ENCODE measurements around the gene DKKL1. TPM values are rescaled to one million over a fixed set of nuclear protein-coding genes. Genes with fewer than 3 reads are reported as not detected.

The DKKL1 gene
- total RNA-seq, 1 donor from 2014 or later: 2.2 TPM

DNA sequence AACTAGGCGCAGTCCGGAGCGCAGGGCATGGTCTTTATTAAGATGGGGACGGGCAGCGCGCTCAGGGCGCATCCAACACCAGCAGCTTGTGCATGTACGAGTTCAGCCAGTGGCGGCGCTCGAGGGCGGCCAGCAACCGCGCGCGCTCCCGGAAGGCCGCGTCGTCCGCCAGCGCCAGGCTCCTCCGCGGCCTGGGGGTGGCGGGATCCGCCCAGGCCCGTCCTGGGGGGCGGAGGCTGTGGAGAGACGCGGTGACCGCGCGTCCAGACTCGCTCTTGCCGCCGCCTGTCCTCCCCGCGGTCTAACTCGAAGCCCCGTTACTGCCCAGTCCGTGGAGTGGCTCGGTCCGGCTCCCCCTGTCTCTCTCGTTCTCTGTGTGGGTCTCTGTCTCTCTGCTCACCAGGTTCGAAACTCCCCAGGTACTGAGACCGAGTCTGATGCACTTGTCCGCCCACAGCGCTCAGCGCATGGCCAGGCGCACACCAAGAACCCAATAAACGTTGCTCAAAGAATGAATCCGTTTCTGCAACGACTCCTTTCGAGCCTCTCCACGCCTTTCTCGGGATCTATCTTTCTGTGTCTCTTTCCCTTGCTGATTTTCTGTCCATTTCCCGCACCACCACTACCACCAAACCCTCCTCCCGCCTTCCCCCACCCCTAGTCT is 58.9 kb downstream of the DKKL1 start:
- DNase-seq: peak; percentile 8

DNA sequence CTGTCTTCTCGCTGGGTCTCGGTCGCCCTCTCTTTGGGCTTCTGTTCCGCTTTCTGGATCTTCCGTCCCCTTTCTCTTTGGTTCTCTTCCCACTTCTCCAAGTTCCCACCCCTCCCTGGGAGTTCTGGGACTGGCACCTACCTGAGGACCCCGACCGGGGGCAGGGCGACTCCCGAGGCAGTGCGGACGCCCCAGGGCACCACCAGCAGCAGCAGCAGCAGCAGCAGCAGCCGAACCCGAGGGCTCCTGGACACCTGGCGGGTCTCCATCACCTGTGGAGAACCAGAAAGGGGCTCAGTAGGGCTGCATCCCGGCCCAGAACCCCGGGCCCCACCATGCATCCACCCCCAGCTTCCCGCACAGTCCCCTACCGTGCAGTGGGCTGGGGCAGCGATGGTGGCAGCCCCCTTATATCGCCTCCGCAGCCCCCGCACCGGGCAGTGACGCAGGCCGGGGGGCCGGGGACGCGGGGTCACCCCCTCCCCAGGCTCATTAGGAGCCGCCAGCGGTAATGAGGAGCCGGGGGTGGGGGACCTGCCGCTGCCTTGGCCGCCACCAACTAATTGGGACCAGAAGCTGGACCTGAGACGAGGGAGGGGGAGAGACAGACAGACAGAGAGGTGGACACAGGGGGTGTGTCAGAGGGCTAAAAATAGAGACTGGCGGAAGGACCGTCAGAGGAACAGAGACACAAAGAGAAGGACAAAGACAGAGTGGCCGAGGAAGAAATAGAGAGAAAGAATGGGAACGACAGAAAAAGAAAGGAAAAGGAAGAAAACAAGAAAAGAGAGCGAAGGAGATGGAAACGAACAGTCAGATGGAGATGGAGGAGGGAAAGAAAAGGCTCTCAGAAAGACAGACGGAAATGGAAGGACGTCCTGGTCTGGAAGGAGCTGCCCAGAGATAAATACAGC is 59.7 kb downstream of the DKKL1 start, which contains the start of gene PTH2:
Gene PTH2 (minus strand): TSS at position 371 of the 914 bp plus-strand sequence. CDS start 102 bp downstream, at position 269.
- DNase-seq: no peak

DNA sequence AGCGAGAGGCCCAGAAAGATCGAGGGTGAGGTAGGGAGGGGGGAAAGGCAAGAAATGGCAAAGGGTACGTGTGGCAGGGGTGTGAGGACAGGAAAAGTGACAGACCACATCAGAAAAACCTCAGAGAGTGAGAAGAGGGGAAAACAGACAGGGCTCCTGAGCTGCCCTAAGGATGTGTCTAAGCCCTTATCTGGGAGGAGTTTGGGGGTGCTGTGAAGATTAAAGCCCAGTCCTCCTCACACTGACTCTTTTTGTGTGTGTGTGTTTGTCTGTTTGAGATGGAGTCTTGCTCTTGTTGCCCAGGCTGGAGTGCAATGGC is 60.3 kb downstream of the DKKL1 start:
- no peak for DNase-seq

Other genes with a start within 250 kb of the DKKL1 start
- 28.7 TPM for gene LIN7B, start 249.5 kb upstream of the DKKL1 start, total RNA-seq
- 0.47 TPM for gene C19orf73, start 244.7 kb upstream of the DKKL1 start, total RNA-seq
- gene PPFIA3, start 244.3 kb upstream of the DKKL1 start, total RNA-seq: 35.9 TPM
- gene HRC, start 208.5 kb upstream of the DKKL1 start, total RNA-seq: 0.47 TPM
- 4.7 TPM for gene TRPM4, start 206.1 kb upstream of the DKKL1 start, total RNA-seq
- gene SLC6A16, start 38.7 kb upstream of the DKKL1 start, total RNA-seq: not detected
- gene CD37, start 28.5 kb upstream of the DKKL1 start, total RNA-seq: 1.1 TPM
- 10.0 TPM for gene TEAD2, start 1.5 kb upstream of the DKKL1 start, total RNA-seq
- gene KASH5, start 24.4 kb downstream of the DKKL1 start, total RNA-seq: not detected
- not detected for gene PTH2, start 59.6 kb downstream of the DKKL1 start, total RNA-seq
- gene GFY, start 61.5 kb downstream of the DKKL1 start, total RNA-seq: not detected
- 34.6 TPM for gene SLC17A7, start 77.7 kb downstream of the DKKL1 start, total RNA-seq
- gene PIH1D1, start 87.9 kb downstream of the DKKL1 start, total RNA-seq: 58.0 TPM
- 8.0 TPM for gene ALDH16A1, start 89.3 kb downstream of the DKKL1 start, total RNA-seq
- not detected for gene FLT3LG, start 110.3 kb downstream of the DKKL1 start, total RNA-seq
- gene RPL13A, start 123.7 kb downstream of the DKKL1 start, total RNA-seq: 2,203 TPM
- gene RPS11, start 132.6 kb downstream of the DKKL1 start, total RNA-seq: 3,859 TPM
- gene FCGRT, start 148.8 kb downstream of the DKKL1 start, total RNA-seq: 12.9 TPM
- gene RCN3, start 164.1 kb downstream of the DKKL1 start, total RNA-seq: 2.3 TPM
- gene NOSIP, start 216.7 kb downstream of the DKKL1 start, total RNA-seq: 22.8 TPM
- gene PRRG2, start 217.4 kb downstream of the DKKL1 start, total RNA-seq: 0.31 TPM
- gene PRR12, start 227.3 kb downstream of the DKKL1 start, total RNA-seq: 2.5 TPM

Measured in occipital lobe (tissue), 2 donors.